ENCODE results near the gene GLB1L. TPM values are rescaled to one million over a fixed set of nuclear protein-coding genes. Genes with fewer than 3 reads are reported as not detected.
"Not testable (repeated sequence)": the region's sequence is repeated elsewhere in the genome, so short reads cannot be mapped to it uniquely, and the experiment has no call there.

GLB1L gene
- 3.7 and 5.7 TPM in 2 replicates for total RNA-seq

DNA sequence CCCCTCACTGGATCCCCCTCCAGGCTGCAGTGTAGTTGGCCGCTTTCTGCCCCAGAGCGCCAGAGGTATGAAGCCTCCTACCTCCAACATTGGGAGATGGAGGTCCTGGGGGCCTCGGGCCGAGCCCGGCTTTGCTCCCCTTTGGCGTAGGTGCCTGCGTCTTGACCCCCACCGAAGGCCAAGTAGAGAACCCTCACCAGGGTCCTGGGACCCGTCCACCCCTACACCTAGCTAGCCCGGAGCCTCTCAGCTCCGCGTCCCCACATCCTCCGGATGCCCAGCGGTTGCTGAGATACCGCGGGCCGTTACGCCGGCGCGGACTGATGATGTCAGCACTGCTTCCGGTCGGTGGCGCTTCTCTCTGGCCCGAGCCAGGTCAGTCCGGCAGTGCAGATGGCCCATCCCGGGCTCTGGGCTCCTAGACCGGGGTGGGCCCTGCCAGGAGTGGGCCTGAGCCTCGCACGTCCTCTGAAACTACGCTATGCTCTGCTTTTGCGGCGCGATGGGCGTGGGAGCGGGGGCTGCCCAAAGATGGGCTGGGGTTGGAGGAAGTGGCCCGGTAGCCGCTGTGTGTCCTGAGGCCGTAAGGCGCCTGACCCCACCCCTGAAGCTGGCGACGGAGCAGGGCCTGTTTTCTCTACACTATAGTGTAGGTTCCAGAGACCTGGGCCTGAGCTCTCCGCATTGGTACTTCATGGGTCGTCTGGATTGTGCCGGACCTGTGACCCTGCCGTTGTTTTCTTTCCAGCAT lies at the start of gene GLB1L, which contains the start of gene STK16:
TSS of gene GLB1L (minus strand) at position 297 of the 751 bp plus-strand sequence. CDS start 1,871 bp downstream, outside the sequence.
TSS of gene STK16 (plus strand) at position 332 of the 751 bp plus-strand sequence. CDS start 521 bp downstream, outside the sequence.
- intact Hi-C loops (cut with micrococcal nuclease): loop anchor here (1.0 to 5.0 kb wide), 8 partner anchors 8 to 352 kb away; partner anchors contain the start of genes ABCB6, ANKZF1, ATG9A and STK11IP

- intact Hi-C loops (cut with micrococcal nuclease): loop anchor here (1.0 to 5.0 kb wide), 7 partner anchors 15 to 117 kb away; partner anchors contain the start of genes ANKZF1, ATG9A, CNPPD1 and DNAJB2
Measured at GRCh38 chr2:219294356-219295351, 49.4 kb upstream of the GLB1L start.

GRCh38 chr2:219293736-219294231 lies 48.5 kb upstream of the GLB1L start:
- intact Hi-C loops (cut with micrococcal nuclease): loop anchor here (1.0 kb wide), 3 partner anchors 40 to 87 kb away; partner anchors contain the start of genes GLB1L, STK16, TUBA4A and TUBA4B

- intact Hi-C loops (cut with micrococcal nuclease): no loop called here
Measured at GRCh38 chr2:219292616-219293015, 47.4 kb upstream of the GLB1L start.

DNA sequence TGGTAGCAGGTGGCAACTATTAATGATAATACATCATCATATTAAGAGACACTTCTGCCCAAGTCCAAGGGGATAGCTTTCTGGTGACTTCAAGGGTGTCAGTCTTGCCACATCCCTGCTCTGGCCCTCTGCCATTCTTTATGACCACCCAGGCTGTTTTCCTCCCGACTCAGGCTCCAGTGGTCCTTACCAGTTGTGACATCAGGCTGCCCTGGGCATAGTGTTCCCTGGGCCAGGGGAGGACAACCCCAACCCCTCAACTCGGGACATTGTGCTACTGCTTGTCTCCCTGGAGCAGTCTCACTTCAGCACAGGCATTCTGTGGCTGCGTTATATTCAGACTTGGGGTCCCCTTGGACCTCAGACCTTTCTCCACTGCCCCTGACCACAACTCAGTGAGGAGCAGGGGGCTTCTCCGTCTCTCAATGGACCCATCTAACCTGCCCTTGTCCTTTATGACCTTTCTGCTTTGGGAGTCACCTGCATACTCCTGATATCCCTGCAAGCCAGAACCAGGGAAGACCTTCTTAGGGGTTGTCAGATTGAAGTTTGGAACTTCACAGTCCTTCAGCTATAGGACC lies 46.8 kb upstream of the GLB1L start:
- intact Hi-C loops (cut with micrococcal nuclease): no loop called here

DNA sequence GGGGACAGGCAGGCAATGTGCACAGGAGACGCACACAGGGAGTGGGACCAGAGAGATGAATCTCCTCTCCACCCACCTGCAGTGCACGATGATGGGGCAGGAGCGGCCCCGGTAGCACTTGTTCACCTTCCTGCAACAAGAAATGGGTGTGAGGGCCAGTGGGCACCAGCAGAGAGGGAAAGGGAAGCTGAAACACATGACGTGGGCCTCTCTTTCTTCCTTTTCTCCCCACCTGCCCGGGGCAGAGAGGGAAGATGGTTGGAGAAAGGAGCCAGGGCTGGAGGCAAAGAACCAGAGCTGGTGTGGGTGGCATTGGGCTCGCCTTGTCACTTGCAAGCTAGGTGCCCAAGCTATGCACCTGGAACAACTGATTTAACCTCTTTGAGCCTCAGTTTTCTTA lies 46.1 kb upstream of the GLB1L start:
- intact Hi-C loops (cut with micrococcal nuclease): no loop called here

GRCh38 chr2:219290381-219291171 lies 45.3 kb upstream of the GLB1L start:
- intact Hi-C loops (cut with micrococcal nuclease): no loop called here

DNA sequence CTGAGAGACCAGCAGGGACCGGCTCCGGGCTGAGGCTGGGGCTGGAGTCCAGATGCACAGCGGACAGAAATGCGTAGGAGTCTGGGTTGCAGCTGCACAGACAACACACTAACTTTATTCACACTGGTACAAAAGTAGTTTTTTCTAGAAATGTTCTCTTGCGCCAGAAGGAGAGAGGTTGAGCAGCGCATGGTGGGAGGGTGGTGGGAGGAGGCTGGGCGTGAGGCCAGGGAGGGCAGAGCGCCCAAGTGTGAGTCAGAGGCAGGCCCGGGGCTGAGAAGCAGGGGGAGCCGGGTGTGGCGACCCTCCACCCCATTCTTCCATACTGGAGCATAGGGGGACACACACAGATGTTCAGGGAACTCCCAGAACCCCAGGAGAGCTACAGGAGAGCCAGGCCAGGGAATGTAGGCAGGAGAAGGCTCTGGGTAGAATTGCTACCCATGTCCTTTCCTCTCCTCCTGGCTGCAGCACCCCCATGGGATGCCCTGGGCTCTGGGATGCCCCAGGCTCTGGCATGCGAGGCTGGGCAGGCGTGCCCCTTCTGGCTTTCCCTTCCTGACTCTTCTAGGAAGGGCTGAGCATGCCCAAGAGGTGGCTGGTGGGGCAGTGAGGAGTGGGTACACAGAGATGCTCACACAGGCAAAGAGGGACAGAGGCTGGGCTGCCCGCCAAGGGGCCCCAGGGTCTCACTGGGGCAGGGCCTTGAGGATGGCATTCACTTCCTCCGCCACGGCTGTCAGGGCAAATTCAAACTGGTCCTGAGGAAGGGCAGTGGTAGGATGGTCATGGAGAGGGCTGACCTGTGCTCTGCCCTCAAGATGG lies 44.5 kb upstream of the GLB1L start:
- intact Hi-C loops (cut with micrococcal nuclease): no loop called here

DNA sequence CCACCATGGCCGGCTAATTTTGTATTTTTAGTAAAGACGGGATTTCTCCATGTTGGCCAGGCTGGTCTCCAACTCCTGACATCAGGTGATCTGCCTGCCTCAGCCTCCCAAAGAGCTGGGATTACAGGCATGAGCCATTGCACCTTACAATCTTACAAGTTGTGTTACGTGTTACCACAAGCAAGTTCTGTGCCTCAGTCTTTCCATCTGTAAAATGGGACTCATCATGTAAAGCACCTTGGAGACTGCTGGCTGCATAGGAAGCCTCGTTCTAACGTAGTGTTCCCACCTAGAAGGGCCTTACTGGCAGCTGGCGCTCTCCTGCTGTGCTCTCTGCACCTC lies 43.9 kb upstream of the GLB1L start:
- intact Hi-C loops (cut with micrococcal nuclease): no loop called here

DNA sequence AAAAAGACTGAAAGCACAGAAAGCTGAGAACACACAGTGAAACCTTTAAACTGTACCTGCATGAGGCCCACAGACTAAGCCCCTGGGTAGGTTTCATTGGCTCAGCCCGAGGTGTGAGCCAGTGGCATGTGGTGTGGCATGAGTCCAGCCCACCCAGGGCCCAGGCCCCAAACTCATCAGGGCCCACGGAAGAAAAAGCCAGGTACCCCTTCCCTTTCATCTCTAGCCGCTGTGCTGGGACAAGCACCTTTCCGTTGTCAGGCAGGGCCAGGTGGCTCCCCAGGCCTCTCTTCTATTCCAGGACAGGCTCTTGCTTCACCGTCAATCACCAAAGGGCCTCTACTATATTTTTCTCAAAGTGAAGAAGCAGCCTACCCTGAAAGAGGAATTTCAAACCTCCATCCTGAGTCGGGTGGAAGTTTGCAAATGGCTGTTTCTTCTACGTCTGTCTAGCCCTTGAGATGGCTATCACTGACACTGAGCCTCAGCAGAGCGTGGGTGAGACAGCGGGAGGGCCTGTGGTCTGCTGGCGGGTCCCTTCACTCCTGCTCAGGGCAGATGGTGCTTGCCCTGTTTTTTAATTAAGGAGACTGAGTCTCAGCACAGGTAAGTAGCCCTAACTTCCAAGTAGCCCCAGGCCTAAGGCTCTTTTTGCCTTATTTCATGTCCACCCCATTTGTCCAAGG lies 42.5 kb upstream of the GLB1L start:
- intact Hi-C loops (cut with micrococcal nuclease): no loop called here

GRCh38 chr2:219287116-219287440 lies 41.8 kb upstream of the GLB1L start:
- intact Hi-C loops (cut with micrococcal nuclease): not testable (repeated sequence)

DNA sequence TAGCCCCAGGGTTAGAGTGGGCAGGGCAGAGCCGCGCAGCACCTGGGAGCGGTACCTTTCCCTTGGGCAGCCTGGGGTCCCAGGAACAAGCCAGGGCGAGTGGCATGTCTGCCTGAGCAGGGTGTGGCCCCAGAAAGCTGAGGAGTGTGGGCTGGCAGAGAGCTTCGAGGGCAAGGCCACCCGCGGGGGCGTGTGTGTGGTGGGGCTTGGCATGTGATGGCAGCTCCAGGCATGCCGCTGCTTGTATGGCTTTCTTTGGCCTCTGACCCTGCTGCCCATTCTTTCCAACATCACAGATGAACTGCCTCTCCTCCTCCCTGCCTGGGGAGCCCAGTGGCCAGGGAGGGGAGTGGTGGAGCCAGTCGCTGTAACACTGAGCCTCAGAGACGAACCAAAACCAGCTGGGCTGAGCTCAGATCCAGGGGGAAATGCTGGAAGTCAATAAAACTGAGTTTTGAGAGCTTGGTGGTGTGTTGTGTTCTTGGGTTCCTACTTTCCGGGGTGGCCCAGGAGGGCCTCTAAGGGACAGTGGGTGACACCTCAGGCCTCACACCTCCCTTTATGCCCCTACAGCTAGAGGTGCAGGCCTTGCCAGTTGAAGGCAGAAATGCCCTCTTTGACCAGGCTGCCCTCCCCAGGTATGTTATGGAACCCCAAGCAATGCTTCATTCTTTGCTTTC lies 41.3 kb upstream of the GLB1L start:
- intact Hi-C loops (cut with micrococcal nuclease): no loop called here

- intact Hi-C loops (cut with micrococcal nuclease): no loop called here
Measured at GRCh38 chr2:219285894-219286425, 40.7 kb upstream of the GLB1L start.

GRCh38 chr2:219285373-219285735 lies 40.1 kb upstream of the GLB1L start:
- intact Hi-C loops (cut with micrococcal nuclease): no loop called here

DNA sequence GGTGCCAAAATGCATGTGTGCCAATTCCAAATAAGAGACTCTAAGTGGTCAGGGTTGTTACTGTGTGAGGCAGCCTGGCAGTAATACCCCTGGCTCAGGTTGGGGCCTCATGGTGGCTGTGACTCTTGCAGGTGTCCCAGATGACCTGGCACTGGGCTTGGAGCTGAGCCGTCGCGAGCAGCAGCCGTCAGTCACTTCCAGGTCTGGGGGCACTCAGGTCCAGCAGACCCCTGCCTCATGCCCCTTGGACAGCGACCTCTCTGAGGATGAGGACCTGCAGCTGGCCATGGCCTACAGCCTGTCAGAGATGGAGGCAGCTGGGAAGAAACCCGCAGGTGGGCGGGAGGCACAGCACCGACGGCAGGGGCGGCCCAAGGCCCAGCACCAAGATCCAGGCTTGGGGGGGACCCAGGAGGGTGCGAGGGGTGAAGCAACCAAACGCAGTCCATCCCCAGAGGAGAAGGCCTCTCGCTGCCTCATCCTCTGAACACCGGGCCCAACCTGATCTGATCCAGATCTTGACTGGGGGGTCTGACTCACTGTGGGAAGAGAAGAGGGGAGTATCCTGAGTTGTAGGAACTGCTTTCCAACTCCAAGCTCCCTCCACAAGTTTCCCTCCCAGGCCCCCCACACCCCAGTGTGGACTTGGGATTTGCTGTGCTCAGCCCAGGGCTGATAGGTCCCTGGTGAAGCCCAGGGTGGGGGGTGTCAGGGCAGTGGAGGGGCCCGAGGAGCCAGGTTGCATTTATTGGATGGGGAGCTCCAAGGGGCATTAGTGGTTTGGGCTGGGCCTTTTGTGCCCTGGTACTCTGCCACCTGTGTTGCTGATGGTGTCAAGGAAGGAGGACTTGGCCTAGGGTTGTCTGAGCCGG lies 39.5 kb upstream of the GLB1L start:
- intact Hi-C loops (cut with micrococcal nuclease): no loop called here

- intact Hi-C loops (cut with micrococcal nuclease): no loop called here
Measured at GRCh38 chr2:219282943-219283581, 37.8 kb upstream of the GLB1L start.

DNA sequence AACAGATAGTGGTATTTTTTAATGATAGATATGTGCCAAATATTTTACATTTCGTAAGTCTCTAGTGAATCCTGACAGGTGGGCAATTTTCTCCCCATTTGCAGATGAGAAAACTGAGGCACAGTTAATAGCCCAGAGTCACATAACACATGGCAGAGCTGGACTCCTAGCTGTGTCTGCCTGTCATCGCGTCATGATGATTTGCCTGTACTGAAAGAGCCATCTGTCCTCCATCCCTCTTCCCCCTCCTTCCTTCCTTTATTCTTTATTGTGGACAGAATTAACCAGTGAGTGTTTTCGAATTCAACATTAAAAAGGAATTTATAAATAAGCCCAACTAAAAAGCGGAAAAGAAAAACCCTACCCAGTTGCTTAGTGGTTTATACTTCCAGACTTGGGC lies 37.1 kb upstream of the GLB1L start:
- intact Hi-C loops (cut with micrococcal nuclease): no loop called here
